Measurements from ENCODE around the gene HRH1.

- TF ChIP-seq POLR2A (IDR thresholded peaks at IDR 0.05; ENCODE audit: low read length) (no peak), GATA1 (IDR thresholded peaks at IDR 0.05; ENCODE audit: low read depth, low read length) (no peak)
Measured at GRCh38 chr3:11137627-11137959, 16.7 kb upstream of the HRH1 start.

Data from erythroblast (primary cell).